ENCODE data around the gene TBC1D9B. TPM values are rescaled to one million over a fixed set of nuclear protein-coding genes. Genes with fewer than 3 reads are reported as not detected.

Gene TBC1D9B
- total RNA-seq, 4 donors from 2014 or later = 58.8 to 2,513 (median 108) TPM

- no peak overlapping the region for H3K4me3 ChIP-seq
- no peaks in the 10 kb centered on the region for H3K4me1 ChIP-seq
- no peak overlapping the region for H3K27ac ChIP-seq
- H3K9me3 ChIP-seq = no peaks in the 10 kb centered on the region
- H3K27me3 ChIP-seq = no peaks in the 10 kb centered on the region
- intact Hi-C loops (cut with DNase I; ENCODE audit: low total_unique reads) = no loop called here
- H3K36me3 ChIP-seq = no peaks in the 10 kb centered on the region
- DNase-seq = no peak
- TF ChIP-seq CTCF (IDR thresholded peaks at IDR 0.05) = no peak
- no peak for TF ChIP-seq POLR2A (IDR thresholded peaks at IDR 0.05)
Measured at GRCh38 chr5:179833709-179834070, 74.0 kb downstream of the TBC1D9B start.

GRCh38 chr5:179833056-179833708 is 74.5 kb downstream of the TBC1D9B start:
- Histone ChIP-seq H3K4me1 (no peaks in the 10 kb centered on the region), H3K27ac (no peak overlapping the region), H3K36me3 (no peaks in the 10 kb centered on the region), H3K27me3 (no peaks in the 10 kb centered on the region), H3K4me3 (no peak overlapping the region), H3K9me3 (no peaks in the 10 kb centered on the region)
- TF ChIP-seq CTCF (IDR thresholded peaks at IDR 0.05) (no peak), POLR2A (IDR thresholded peaks at IDR 0.05) (no peak)
- intact Hi-C loops (cut with DNase I; ENCODE audit: low total_unique reads) = no loop called here
- no peak for DNase-seq

GRCh38 chr5:179832039-179832745 is 75.5 kb downstream of the TBC1D9B start:
- Histone ChIP-seq H3K27me3 (no peaks in the 10 kb centered on the region), H3K36me3 (no peaks in the 10 kb centered on the region), H3K27ac (no peak overlapping the region), H3K4me1 (no peaks in the 10 kb centered on the region), H3K4me3 (no peak overlapping the region), H3K9me3 (no peaks in the 10 kb centered on the region)
- DNase-seq = no peak
- no peak for TF ChIP-seq POLR2A (IDR thresholded peaks at IDR 0.05)
- TF ChIP-seq CTCF (IDR thresholded peaks at IDR 0.05) = no peak
- intact Hi-C loops (cut with DNase I; ENCODE audit: low total_unique reads) = no loop called here

GRCh38 chr5:179830818-179831468 is 76.8 kb downstream of the TBC1D9B start:
- Histone ChIP-seq H3K36me3 (no peaks in the 10 kb centered on the region), H3K27ac (no peak overlapping the region), H3K9me3 (no peaks in the 10 kb centered on the region), H3K4me3 (no peak overlapping the region), H3K4me1 (no peaks in the 10 kb centered on the region), H3K27me3 (no peaks in the 10 kb centered on the region)
- no peak for TF ChIP-seq POLR2A (IDR thresholded peaks at IDR 0.05)
- TF ChIP-seq CTCF (IDR thresholded peaks at IDR 0.05) = no peak
- no peak for DNase-seq
- intact Hi-C loops (cut with DNase I; ENCODE audit: low total_unique reads) = no loop called here

Data from uterus (tissue), 4 donors.